Panc1 (cell line): ENCODE data around the gene KIAA1614. TPM values are rescaled to one million over a fixed set of nuclear protein-coding genes. Genes with fewer than 3 reads are reported as not detected.

Experiments used
- ATAC-seq: fragments of 200-7000 bp; cut with Tn5 transposase; 2 replicates; pipeline ENCODE4 v1.9.1; 2020; ENCODE audit warnings: mild to moderate bottlenecking, moderate library complexity
- BruUV-seq: library from RNA; stranded (reverse); fragments of 400-500 nt; replicated peaks from 2 replicates; lab custom pipeline; 2021; lab: Mats Ljungman, UMichigan
- CTCF ChIA-PET: fragments of 300-600 bp; sonication (Branson Sonifier 250); formaldehyde crosslinking; loops from one replicate; lab custom pipeline; 2022; ENCODE audit warnings: antibody characterized with exemption; lab: Charles Lee
- POLR2A ChIA-PET: fragments of 300-600 bp; sonication (Branson Sonifier 250); formaldehyde crosslinking; loops from one replicate; lab custom pipeline; 2022; ENCODE audit warnings: antibody characterized with exemption; lab: Charles Lee
- DNase-seq: peaks from one replicate; pipeline ENCODE4 v3.0.0-alpha.2; 2010; ENCODE audit warnings: low read depth, low spot score
- H3K27ac ChIP-seq: 2 replicates; pipeline ENCODE4 v1.5.1; 2011; ENCODE audit warnings: mild to moderate bottlenecking, low read length, inconsistent platforms
- H3K27me3 ChIP-seq: fragments of 200-500 bp; sonication (Bioruptor generic); 2 replicates; pipeline ENCODE4 v1.6.0; 2014; ENCODE audit warnings: low read length, inconsistent platforms; ENCODE audit not compliant: control insufficient read depth, insufficient read depth
- H3K36me3 ChIP-seq: fragments of 200-500 bp; sonication (Bioruptor generic); 2 replicates; pipeline ENCODE4 v1.5.1; 2014; ENCODE audit warnings: inconsistent platforms, mild to moderate bottlenecking, low read length, moderate library complexity; ENCODE audit not compliant: control insufficient read depth, insufficient read depth
- H3K4me1 ChIP-seq: 2 replicates; pipeline ENCODE4 v1.5.1; 2011; ENCODE audit warnings: inconsistent platforms, mild to moderate bottlenecking, low read length, moderate library complexity; ENCODE audit not compliant: control insufficient read depth, insufficient read depth
- H3K4me3 ChIP-seq, 2 experiments: 2 replicates each; pipeline ENCODE4 v1.5.1; 2011 to 2012; ENCODE audit warnings: low read depth in 2 of 2, low read length in 2 of 2, mild to moderate bottlenecking in 2 of 2, inconsistent platforms in 1 of 2, moderate library complexity in 1 of 2
- H3K9me3 ChIP-seq: fragments of 200-500 bp; sonication (Bioruptor generic); 2 replicates; pipeline ENCODE4 v1.5.1; 2014; ENCODE audit warnings: low read depth, mild to moderate bottlenecking, inconsistent platforms, low read length, moderate library complexity; ENCODE audit not compliant: control insufficient read depth, insufficient read depth
- CTCF ChIP-seq: fragments of 450-650 bp; IDR thresholded peaks from 2 replicates; pipeline ENCODE4 v1.5.1; 2017; ENCODE audit warnings: mild to moderate bottlenecking
- POLR2AphosphoS5 ChIP-seq: IDR thresholded peaks from 2 replicates; pipeline ENCODE4 v1.6.1; 2012; ENCODE audit warnings: mild to moderate bottlenecking, low read depth, low read length, moderate library complexity
- REST ChIP-seq, 2 experiments: IDR thresholded peaks; 2 replicates each; pipeline ENCODE4 v1.6.1; 2011 to 2012; ENCODE audit warnings: low read depth in 2 of 2, control low read depth in 1 of 2, low read length in 1 of 2, mild to moderate bottlenecking in 1 of 2, moderate library complexity in 1 of 2; ENCODE audit not compliant: insufficient read depth in 1 of 2
- SIN3A ChIP-seq: IDR thresholded peaks from 2 replicates; pipeline ENCODE4 v1.6.1; 2012; ENCODE audit warnings: low read depth, mild to moderate bottlenecking, low read length, moderate library complexity, borderline replicate concordance; ENCODE audit not compliant: insufficient read depth
- TCF7L2 ChIP-seq: IDR thresholded peaks from 2 replicates; pipeline ENCODE4 v1.6.1; 2011; ENCODE audit warnings: mild to moderate bottlenecking, low read depth, low read length, inconsistent platforms
- in situ Hi-C: cut with HindIII; loops from 2 replicates; pipeline ENCODE4 v1.10.0; 2016; ENCODE audit warnings: low sequenced_read_pairs, low pct_unique_long_range_greater_than_20kb
- intact Hi-C: fragments of 100-400 bp; cut with micrococcal nuclease; formaldehyde crosslinking; loops from one replicate; pipeline ENCODE4 v1.10.0; 2022; ENCODE audit not compliant: unreplicated experiment
- total RNA-seq: library from RNA; stranded (reverse); gene quantifications from one replicate; pipeline ENCODE4 v1.2.1, GENCODE V29; 2021; ENCODE audit not compliant: unreplicated experiment

The KIAA1614 gene
- total RNA-seq, 1 experiment from 2014 or later: 0.80 TPM

GRCh38 chr1:180925471-180926051 is 12.9 kb downstream of the KIAA1614 start:
- no peaks in the 10 kb centered on the region for H3K36me3 ChIP-seq
- in situ Hi-C loops: no loop called here
- TF ChIP-seq SIN3A (no peak), REST (IDR thresholded peaks at IDR 0.05; ENCODE audit: insufficient read depth in 1 of 2, low read depth in 2 of 2, low read length in 1 of 2) (no peak), TCF7L2 (no peak), POLR2AphosphoS5 (no peak), CTCF (no peak)
- POLR2A ChIA-PET: no interaction called here
- no peak for ATAC-seq
- intact Hi-C loops: no loop called here
- no peak overlapping the region for H3K4me3 ChIP-seq
- H3K27me3 ChIP-seq: no peaks in the 10 kb centered on the region
- BruUV-seq: no TSS peak
- CTCF ChIA-PET: no interaction called here
- DNase-seq: no peak
- no peaks in the 10 kb centered on the region for H3K9me3 ChIP-seq
- peaks cover 7% of the 10 kb centered on the region for H3K4me1 ChIP-seq
- no peak overlapping the region for H3K27ac ChIP-seq

GRCh38 chr1:180926164-180926981 is 13.7 kb downstream of the KIAA1614 start:
- no TSS peak for BruUV-seq
- H3K27ac ChIP-seq: no peak overlapping the region
- CTCF ChIA-PET: no interaction called here

More at GRCh38 chr1:180926164-180926981, 13.7 kb downstream of the KIAA1614 start:
- Histone ChIP-seq H3K36me3 (no peaks in the 10 kb centered on the region), H3K4me3 (no peak overlapping the region), H3K4me1 (peaks cover 7% of the 10 kb centered on the region), H3K9me3 (no peaks in the 10 kb centered on the region), H3K27me3 (no peaks in the 10 kb centered on the region)
- TF ChIP-seq REST (IDR thresholded peaks at IDR 0.05; ENCODE audit: insufficient read depth in 1 of 2, low read depth in 2 of 2, low read length in 1 of 2) (no peak), SIN3A (no peak), POLR2AphosphoS5 (no peak), CTCF (no peak), TCF7L2 (no peak)
- POLR2A ChIA-PET: no interaction called here
- intact Hi-C loops: no loop called here
- DNase-seq: no peak
- 0 out of 2 replicates have a peak, but pooled peaks have one; percentile 35 for ATAC-seq
- in situ Hi-C loops: no loop called here
